HEK293 (cell line): ENCODE data around the gene TSPY1.
"Not testable (repeated sequence)": the region's sequence is repeated elsewhere in the genome, so short reads cannot be mapped to it uniquely, and the experiment has no call there.

Source experiments
- CTCF ChIA-PET: fragments of 350-600 bp; formaldehyde crosslinking; extraction: SDS; loops from one replicate; lab custom pipeline; 2021; ENCODE audit warnings: antibody characterized with exemption; lab: Yijun Ruan, JAX
- POLR2A ChIA-PET: fragments of 300-600 bp; formaldehyde crosslinking; extraction: SDS; loops from one replicate; lab custom pipeline; 2020; ENCODE audit warnings: antibody characterized with exemption, inconsistent platforms; lab: Yijun Ruan, JAX
- H3K27ac ChIP-seq: fragments of 200-500 bp; sonication (Bioruptor generic); 2 replicates; pipeline ENCODE4 v1.5.1; 2014; ENCODE audit warnings: low read depth, low read length, control low read depth, inconsistent platforms; ENCODE audit errors: extremely low read depth
- H3K36me3 ChIP-seq, 2 experiments: fragments of 200-500 bp in 1 of 2; sonication (Bioruptor generic) in 1 of 2; 1 replicate in 1 of 2; 2 replicates in 1 of 2; pipeline ENCODE4 v1.5.1; 2014 to 2017; ENCODE audit warnings: inconsistent platforms in 2 of 2, low read length in 2 of 2; ENCODE audit not compliant: control insufficient read depth in 2 of 2, insufficient read depth in 1 of 2
- H3K4me1 ChIP-seq: fragments of 200-500 bp; sonication (Bioruptor generic); 2 replicates; pipeline ENCODE4 v1.5.1; 2014; ENCODE audit warnings: mild to moderate bottlenecking, low read length, inconsistent platforms; ENCODE audit not compliant: control insufficient read depth, insufficient read depth
- H3K4me3 ChIP-seq: 2 replicates; pipeline ENCODE4 v1.5.1; 2011; ENCODE audit warnings: low read depth, mild to moderate bottlenecking, control low read depth, low read length, moderate library complexity
- H3K9me3 ChIP-seq: fragments of 200-500 bp; sonication (Bioruptor generic); 2 replicates; pipeline ENCODE4 v1.5.1; 2014; ENCODE audit warnings: low read depth, low read length, inconsistent platforms; ENCODE audit not compliant: control insufficient read depth, insufficient read depth

The TSPY1 gene, protein sequence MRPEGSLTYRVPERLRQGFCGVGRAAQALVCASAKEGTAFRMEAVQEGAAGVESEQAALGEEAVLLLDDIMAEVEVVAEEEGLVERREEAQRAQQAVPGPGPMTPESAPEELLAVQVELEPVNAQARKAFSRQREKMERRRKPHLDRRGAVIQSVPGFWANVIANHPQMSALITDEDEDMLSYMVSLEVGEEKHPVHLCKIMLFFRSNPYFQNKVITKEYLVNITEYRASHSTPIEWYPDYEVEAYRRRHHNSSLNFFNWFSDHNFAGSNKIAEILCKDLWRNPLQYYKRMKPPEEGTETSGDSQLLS

GRCh38 chrY:9466655-9467054 lies at the start of gene TSPY1:
TSPY1 (plus strand) TSS chrY:9466955; CDS start chrY:9467001, 46 bp downstream.
- CTCF ChIA-PET, H3K4me3 ChIP-seq: not testable (repeated sequence)

GRCh38 chrY:9486967-9487366 lies 20.2 kb downstream of the TSPY1 start, which contains the start of gene TSPY9:
TSPY9 (plus strand) TSS chrY:9487267; CDS start chrY:9487313, 46 bp downstream.
- H3K4me1 ChIP-seq, H3K36me3 ChIP-seq, POLR2A ChIA-PET, H3K9me3 ChIP-seq, CTCF ChIA-PET, H3K27ac ChIP-seq, H3K4me3 ChIP-seq: not testable (repeated sequence)

More at GRCh38 chrY:9466655-9467054, at the start of gene TSPY1:
- H3K9me3 ChIP-seq, H3K4me1 ChIP-seq, POLR2A ChIA-PET, H3K36me3 ChIP-seq, H3K27ac ChIP-seq: not testable (repeated sequence)

- POLR2A ChIA-PET, H3K27ac ChIP-seq, H3K4me1 ChIP-seq, H3K9me3 ChIP-seq, H3K36me3 ChIP-seq, H3K4me3 ChIP-seq, CTCF ChIA-PET: not testable (repeated sequence)
These were observed 37.6 kb downstream of the TSPY1 start for GRCh38 chrY:9504396-9504795.

DNA sequence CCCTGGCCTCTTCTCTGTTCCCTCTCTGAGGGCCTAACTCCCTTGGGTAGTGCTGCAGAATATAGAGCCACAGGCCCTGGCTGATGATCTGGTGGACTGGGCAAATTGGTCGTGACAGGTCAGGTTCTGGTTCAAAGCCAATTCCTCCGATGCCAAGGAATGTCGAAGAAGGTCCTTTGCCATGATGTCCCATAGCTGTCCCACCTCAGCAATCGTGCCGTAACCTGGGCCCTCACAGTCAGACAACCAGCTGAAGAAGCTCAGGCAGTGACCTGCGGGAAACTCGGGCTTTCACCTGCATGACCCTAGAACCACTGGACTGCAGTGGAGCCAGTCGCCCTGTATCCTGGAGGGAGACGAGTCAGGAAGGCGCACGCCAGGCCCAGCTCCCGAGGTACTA lies 49.5 kb downstream of the TSPY1 start:
- H3K9me3 ChIP-seq, H3K36me3 ChIP-seq, H3K27ac ChIP-seq, H3K4me3 ChIP-seq, POLR2A ChIA-PET, CTCF ChIA-PET, H3K4me1 ChIP-seq: not testable (repeated sequence)
